ENCODE results near the gene LCE7A. TPM values are rescaled to one million over a fixed set of nuclear protein-coding genes. Genes with fewer than 3 reads are reported as not detected.

The LCE7A gene, protein sequence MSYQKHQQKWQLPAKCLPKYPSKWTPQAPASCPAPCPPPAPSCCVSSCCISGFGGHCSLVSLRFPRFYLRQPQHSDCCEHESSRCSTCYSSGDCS
- total RNA-seq (2022; extraction: Qiagen RNA extraction; ENCODE audit: low read depth), result not detected in 5 replicates

GRCh38 chr1:152859696-152860095 is at the start of gene LCE7A:
Gene LCE7A (plus strand): TSS chr1:152859996. CDS start chr1:152860698, 702 bp downstream.

GRCh38 chr1:152811671-152812070 is 48.1 kb upstream of the LCE7A start, which contains the start of gene LCE1B:
Gene LCE1B (plus strand): TSS chr1:152811971. CDS start chr1:152812447, 476 bp downstream.

DNA sequence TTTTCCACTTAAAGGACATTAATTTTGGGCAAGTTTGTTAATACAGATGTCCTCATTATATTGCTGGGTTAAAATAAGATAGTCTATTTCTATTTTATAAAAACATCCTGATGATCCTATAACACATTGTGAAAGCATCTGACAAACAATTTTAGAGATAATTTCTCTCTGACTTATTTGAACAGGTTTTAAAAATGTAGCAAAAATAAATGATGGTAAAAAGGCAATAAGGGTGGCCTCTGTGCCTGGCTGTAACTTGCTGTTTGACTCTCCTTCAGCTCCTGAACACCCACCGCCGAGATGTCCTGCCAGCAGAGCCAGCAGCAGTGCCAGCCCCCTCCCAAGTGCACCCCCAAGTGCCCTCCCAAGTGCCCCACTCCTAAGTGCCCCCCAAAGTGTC is 32.6 kb upstream of the LCE7A start, which contains the start of gene LCE1A:
LCE1A (plus strand) TSS at position 301 of the 400 bp plus-strand sequence; CDS start at position 301, 0 bp downstream.

GRCh38 chr1:152842556-152842955 is 17.2 kb upstream of the LCE7A start, which contains the start of gene LCE6A:
Gene LCE6A (plus strand): TSS chr1:152842856. CDS start chr1:152843521, 665 bp downstream.

GRCh38 chr1:152878042-152878441 is 18.2 kb downstream of the LCE7A start, which contains the start of gene SMCP:
Gene SMCP (plus strand): TSS chr1:152878322. CDS start chr1:152884423, 6,101 bp downstream.

GRCh38 chr1:152907686-152908601 is 48.1 kb downstream of the LCE7A start, which contains the start of gene IVL:
Gene IVL (plus strand): TSS chr1:152908546. CDS start chr1:152909798, 1,252 bp downstream.

Other genes starting within 250 kb of the LCE7A start
- gene LCE3B, start 246.2 kb upstream of the LCE7A start, total RNA-seq (2022; extraction: Qiagen RNA extraction; ENCODE audit: low read depth), result not detected in 5 replicates
- not detected in 5 replicates for gene LCE3A, start 236.9 kb upstream of the LCE7A start, total RNA-seq (2022; extraction: Qiagen RNA extraction; ENCODE audit: low read depth)
- gene LCE2D, start 196.6 kb upstream of the LCE7A start, total RNA-seq (2022; extraction: Qiagen RNA extraction; ENCODE audit: low read depth), result not detected in 5 replicates
- gene LCE2C, start 184.7 kb upstream of the LCE7A start, total RNA-seq (2022; extraction: Qiagen RNA extraction; ENCODE audit: low read depth), result not detected in 5 replicates
- gene LCE2B, start 173.9 kb upstream of the LCE7A start, total RNA-seq (2022; extraction: Qiagen RNA extraction; ENCODE audit: low read depth), result not detected in 5 replicates
- not detected in 5 replicates for gene LCE2A, start 161.7 kb upstream of the LCE7A start, total RNA-seq (2022; extraction: Qiagen RNA extraction; ENCODE audit: low read depth)
- not detected in 5 replicates for gene LCE4A, start 151.8 kb upstream of the LCE7A start, total RNA-seq (2022; extraction: Qiagen RNA extraction; ENCODE audit: low read depth)
- gene KPRP, start 102.0 kb upstream of the LCE7A start, total RNA-seq (2022; extraction: Qiagen RNA extraction; ENCODE audit: low read depth), result not detected in 5 replicates
- not detected in 5 replicates for gene LCE1F, start 84.9 kb upstream of the LCE7A start, total RNA-seq (2022; extraction: Qiagen RNA extraction; ENCODE audit: low read depth)
- 0.08 TPM in 1 of 5 replicates, not detected in the others for gene LCE1E, start 73.7 kb upstream of the LCE7A start, total RNA-seq (2022; extraction: Qiagen RNA extraction; ENCODE audit: low read depth)
- gene LCE1D, start 63.3 kb upstream of the LCE7A start, total RNA-seq (2022; extraction: Qiagen RNA extraction; ENCODE audit: low read depth), result not detected in 5 replicates
- gene LCE1C, start 53.3 kb upstream of the LCE7A start, total RNA-seq (2022; extraction: Qiagen RNA extraction; ENCODE audit: low read depth), result not detected in 5 replicates
- not detected in 5 replicates for gene LCE1B, start 48.0 kb upstream of the LCE7A start, total RNA-seq (2022; extraction: Qiagen RNA extraction; ENCODE audit: low read depth)
- not detected in 5 replicates for gene LCE1A, start 32.5 kb upstream of the LCE7A start, total RNA-seq (2022; extraction: Qiagen RNA extraction; ENCODE audit: low read depth)
- gene LCE6A, start 17.1 kb upstream of the LCE7A start, total RNA-seq (2022; extraction: Qiagen RNA extraction; ENCODE audit: low read depth), result not detected in 5 replicates
- not detected in 5 replicates for gene SMCP, start 18.3 kb downstream of the LCE7A start, total RNA-seq (2022; extraction: Qiagen RNA extraction; ENCODE audit: low read depth)
- 0.04 to 0.07 TPM in 2 of 5 replicates, not detected in the others for gene IVL, start 48.5 kb downstream of the LCE7A start, total RNA-seq (2022; extraction: Qiagen RNA extraction; ENCODE audit: low read depth)
- not detected in 5 replicates for gene SPRR5, start 87.2 kb downstream of the LCE7A start, total RNA-seq (2022; extraction: Qiagen RNA extraction; ENCODE audit: low read depth)
- gene SPRR4, start 110.7 kb downstream of the LCE7A start, total RNA-seq (2022; extraction: Qiagen RNA extraction; ENCODE audit: low read depth), result not detected in 5 replicates
- not detected in 5 replicates for gene SPRR1A, start 124.1 kb downstream of the LCE7A start, total RNA-seq (2022; extraction: Qiagen RNA extraction; ENCODE audit: low read depth)
- gene SPRR3, start 141.8 kb downstream of the LCE7A start, total RNA-seq (2022; extraction: Qiagen RNA extraction; ENCODE audit: low read depth), result not detected in 5 replicates
- not detected in 5 replicates for gene SPRR1B, start 171.2 kb downstream of the LCE7A start, total RNA-seq (2022; extraction: Qiagen RNA extraction; ENCODE audit: low read depth)
- not detected in 5 replicates for gene SPRR2D, start 181.1 kb downstream of the LCE7A start, total RNA-seq (2022; extraction: Qiagen RNA extraction; ENCODE audit: low read depth)
- gene SPRR2A, start 197.5 kb downstream of the LCE7A start, total RNA-seq (2022; extraction: Qiagen RNA extraction; ENCODE audit: low read depth), result not detected in 5 replicates
- not detected in 5 replicates for gene SPRR2B, start 211.6 kb downstream of the LCE7A start, total RNA-seq (2022; extraction: Qiagen RNA extraction; ENCODE audit: low read depth)
- gene SPRR2E, start 234.5 kb downstream of the LCE7A start, total RNA-seq (2022; extraction: Qiagen RNA extraction; ENCODE audit: low read depth), result not detected in 5 replicates

Measured in A549 treated with DMSO at 1 μM for 4 hours (cell line).